ENCODE data around the gene BMS1. TPM values are rescaled to one million over a fixed set of nuclear protein-coding genes. Genes with fewer than 3 reads are reported as not detected.
A peak's percentile ranks its signal among the peaks of the same experiment; 100 is the strongest.
"Not testable (repeated sequence)": the region's sequence is repeated elsewhere in the genome, so short reads cannot be mapped to it uniquely, and the experiment has no call there.

BMS1 gene
- polyA plus RNA-seq, 1 of the 3 experiments (the other 2 are of a cell fraction), result 4.9 TPM

GRCh38 chr10:42862801-42863200 lies 80.2 kb downstream of the BMS1 start:
- peaks cover 0 to 15% of the 10 kb centered on the region in 2 experiments; a peak in 2 of 4 replicates for H3K4me1 ChIP-seq (ENCODE audit: control insufficient read depth in 1 of 2, insufficient read depth in 2 of 2, low read depth in 1 of 2, low read length in 1 of 2)
- H3K27me3 ChIP-seq (ENCODE audit: insufficient read depth); H3K79me2 ChIP-seq (ENCODE audit: insufficient read depth); H3K9ac ChIP-seq; H3K27ac ChIP-seq (ENCODE audit: low read depth in 2 of 2, low read length in 1 of 2); H3K36me3 ChIP-seq (replicated peaks in 1 of 2; ENCODE audit: control insufficient read depth in 1 of 2, insufficient read depth in 2 of 2, low read length in 1 of 2); H3K4me2 ChIP-seq; H3K9me2 ChIP-seq; H3K9me3 ChIP-seq; H2AFZ ChIP-seq (ENCODE audit: low read depth); POLR2A ChIA-PET; H3F3A ChIP-seq (replicated peaks; ENCODE audit: insufficient read depth); H3K4me3 ChIP-seq (ENCODE audit: low read depth in 2 of 2, low read length in 1 of 2); H4K20me1 ChIP-seq (ENCODE audit: insufficient read depth); DNase-seq: not testable (repeated sequence)
- CTCF ChIA-PET, result interaction anchor here (1.0 to 7.1 kb wide), 2 partner anchors 218 to 242 kb away, joined by 3 to 143 read pairs; partner anchors contain the start of gene RET
- 67% methylated on average over 6 of the region's 6 CpGs for WGBS (ENCODE audit: low lambda C conversion rate)

- CTCF ChIA-PET, result interaction anchor here (0.9 to 7.1 kb wide), 12 partner anchors 15 to 238 kb away, joined by 3 to 143 read pairs (median 5); partner anchors contain the start of gene RET
- H3K4me1 ChIP-seq (ENCODE audit: control insufficient read depth in 1 of 2, insufficient read depth in 2 of 2, low read depth in 1 of 2, low read length in 1 of 2), result peaks cover 0 to 27% of the 10 kb centered on the region in 2 experiments; a peak in 2 of 4 replicates
- H3K36me3 ChIP-seq (replicated peaks in 1 of 2; ENCODE audit: control insufficient read depth in 1 of 2, insufficient read depth in 2 of 2, low read length in 1 of 2), result no peaks in the 10 kb centered on the region
- no peaks in the 10 kb centered on the region for H4K20me1 ChIP-seq (ENCODE audit: insufficient read depth)
- POLR2A ChIA-PET, result interaction anchor here (0.7 to 2.0 kb wide), 2 partner anchors 212 to 215 kb away, joined by 3 to 7 read pairs; no protein-coding TSS in a partner anchor
- H3K79me2 ChIP-seq (ENCODE audit: insufficient read depth), result no peaks in the 10 kb centered on the region
- H3K27ac ChIP-seq (ENCODE audit: low read depth in 2 of 2, low read length in 1 of 2), result no peak overlapping the region
- no peaks in the 10 kb centered on the region; the same call in 1 of the 2 replicates for H3K27me3 ChIP-seq (ENCODE audit: insufficient read depth)
- WGBS (ENCODE audit: low lambda C conversion rate), result 36% methylated on average over 5 of the region's 8 CpGs
- no peaks in the 10 kb centered on the region for H3K9me3 ChIP-seq
- H3K4me3 ChIP-seq (ENCODE audit: low read depth in 2 of 2, low read length in 1 of 2), result no peak overlapping the region
- DNase-seq, result peak; percentile 41
- H3K4me2 ChIP-seq, result no peak overlapping the region
- H2AFZ ChIP-seq (ENCODE audit: low read depth), result no peak overlapping the region
- H3K9me2 ChIP-seq, result no peaks in the 10 kb centered on the region
- H3K9ac ChIP-seq, result no peak overlapping the region
- H3F3A ChIP-seq (replicated peaks; ENCODE audit: insufficient read depth), result no peaks in the 10 kb centered on the region
- TF ChIP-seq GATA2 (CRISPR knock-in tag; IDR thresholded peaks at IDR 0.05) (no peak), TCF12 (IDR thresholded peaks at IDR 0.05) (no peak), EZH2phosphoT487 (IDR thresholded peaks at IDR 0.05; ENCODE audit: borderline replicate concordance, low read depth) (no peak), RXRA (IDR thresholded peaks at IDR 0.05; ENCODE audit: borderline replicate concordance, low read depth) (no peak), ELF1 (IDR thresholded peaks at IDR 0.05) (0 out of 2 replicates have a peak, but pooled peaks have one; percentile 16), USF1 (IDR thresholded peaks at IDR 0.05; ENCODE audit: borderline replicate concordance, low read depth) (no peak), EP300 (IDR thresholded peaks at IDR 0.05; ENCODE audit: borderline replicate concordance in 1 of 2, low read depth in 1 of 2, low read length in 1 of 2) (no peak), SIN3A (IDR thresholded peaks at IDR 0.05; ENCODE audit: borderline replicate concordance, low read depth, low read length) (no peak), RCOR1 (IDR thresholded peaks at IDR 0.05; ENCODE audit: low read length) (no peak), TEAD4 (IDR thresholded peaks at IDR 0.05; ENCODE audit: borderline replicate concordance, insufficient read depth) (no peak), RAD21 (IDR thresholded peaks at IDR 0.05; ENCODE audit: low read length) (peak; percentile 33; the same call in 1 of the 2 replicates), NRF1 (IDR thresholded peaks at IDR 0.05; ENCODE audit: low read depth, low read length) (no peak), JUND (IDR thresholded peaks at IDR 0.05) (no peak), POLR2AphosphoS5 (IDR thresholded peaks at IDR 0.05; ENCODE audit: low read depth, low read length) (no peak), NFIC (IDR thresholded peaks at IDR 0.05; ENCODE audit: borderline replicate concordance) (no peak), CTCF (IDR thresholded peaks at IDR 0.05) (peak; percentile 19; the same call in 1 of the 2 replicates), CHD2 (IDR thresholded peaks at IDR 0.05; ENCODE audit: low read length, partially characterized antibody) (no peak), FOXM1 (IDR thresholded peaks at IDR 0.05; ENCODE audit: low read depth) (no peak), SMC3 (IDR thresholded peaks at IDR 0.05; ENCODE audit: low read depth, low read length) (peak; percentile 20; the same call in 1 of the 2 replicates), ZBTB33 (IDR thresholded peaks at IDR 0.05; ENCODE audit: borderline replicate concordance, low read depth) (no peak), REST (IDR thresholded peaks at IDR 0.05; ENCODE audit: low read depth, low read length) (no peak)
Measured at GRCh38 chr10:42864575-42864974, 82.0 kb downstream of the BMS1 start.
